Measurements from ENCODE around the gene FIBP. TPM values are rescaled to one million over a fixed set of nuclear protein-coding genes. Genes with fewer than 3 reads are reported as not detected.

The FIBP gene
- total and polyA plus RNA-seq, 2 of the 8 experiments (the other 6 are each of a cell fraction or from before 2014, with no cell fraction given), result 74.3 to 173 TPM

DNA sequence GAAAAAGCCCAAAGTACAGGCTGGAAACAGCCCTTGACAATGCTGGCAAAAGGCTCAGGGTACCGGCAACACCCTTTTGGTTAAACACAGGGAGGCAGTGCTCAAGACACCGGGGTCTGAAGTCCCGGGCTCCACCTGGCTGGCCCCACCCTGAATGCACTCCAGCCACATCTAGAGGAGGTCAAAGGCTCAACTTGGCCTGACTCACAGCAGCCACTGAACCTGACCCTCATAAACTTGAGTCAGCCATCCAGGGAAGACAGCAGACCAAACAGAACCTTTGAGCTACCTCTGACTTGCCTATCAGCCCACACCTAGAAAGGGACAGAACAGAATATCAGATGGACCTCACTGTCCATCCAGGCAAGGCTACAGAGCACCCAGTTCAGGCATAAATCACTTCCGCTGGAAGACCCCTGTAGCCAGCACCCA is 34.1 kb downstream of the FIBP start:
- 94% methylated on average over 4 of the region's 4 CpGs; no CpG with 5 or more reads in 1 of the 2 experiments for WGBS, 2 experiments (ENCODE audit: extremely low coverage in 1 of 2, insufficient coverage in 1 of 2, insufficient read length in 1 of 2, insufficient replicate concordance in 2 of 2, low coverage in 1 of 2, low lambda C conversion rate in 2 of 2, missing lambda C conversion rate in 1 of 2)
- peaks cover 0 to 10% (median under 1%) of the 10 kb centered on the region in 4 experiments; a peak in 5 of 7 replicates for H3K4me1 ChIP-seq (replicated peaks in 1 of 4; ENCODE audit: control insufficient read depth in 3 of 4, insufficient read depth in 4 of 4, low read length in 3 of 4)
- no peaks in the 10 kb centered on the region for H3K27me3 ChIP-seq (replicated peaks in 1 of 4; ENCODE audit: control insufficient read depth in 3 of 4, extremely low read depth in 1 of 4, insufficient read depth in 3 of 4, low read length in 3 of 4)
- H2BK12ac ChIP-seq (ENCODE audit: low read depth, low read length), result no peak overlapping the region
- H3K79me2 ChIP-seq (ENCODE audit: control insufficient read depth in 1 of 2, insufficient read depth in 2 of 2, low read length in 2 of 2), result peaks cover 15 to 36% of the 10 kb centered on the region in 2 experiments
- H2BK15ac ChIP-seq (ENCODE audit: low read length), result no peak overlapping the region
- H4K20me1 ChIP-seq (replicated peaks in 1 of 2; ENCODE audit: control insufficient read depth in 1 of 2, insufficient read depth in 2 of 2, low read length in 2 of 2), result peaks cover 29 to 30% of the 10 kb centered on the region in 2 experiments
- H3K27ac ChIP-seq (ENCODE audit: low read depth, low read length), result no peak overlapping the region
- H3K23me2 ChIP-seq (ENCODE audit: low read depth, low read length), result peaks cover 3% of the 10 kb centered on the region; the same call in 1 of the 2 replicates
- H3K4me3 ChIP-seq (ENCODE audit: extremely low read depth in 1 of 4, insufficient read depth in 2 of 4, low read depth in 3 of 4, low read length in 4 of 4), result no peak overlapping the region
- H2BK120ac ChIP-seq (replicated peaks; ENCODE audit: low read depth, low read length), result no peak overlapping the region
- no peak overlapping the region for H4K91ac ChIP-seq (replicated peaks; ENCODE audit: insufficient read length, low read length)
- H2BK20ac ChIP-seq (ENCODE audit: low read length), result no peak overlapping the region
- FAIRE-seq (no peak), DNase-seq (ENCODE audit: low read depth in 1 of 2, low spot score in 2 of 2) (no peak)
- POLR2A ChIA-PET (ENCODE audit: partially characterized antibody), result interaction anchor here (1.1 to 38.3 kb wide), 11 partner anchors 16 to 230 kb away, joined by 3 to 1071 read pairs (median 6); partner anchors contain the start of genes CCDC85B, CFL1, CTSW and EFEMP2
- H3K18ac ChIP-seq (ENCODE audit: extremely low read depth, low read length), result no peak overlapping the region
- no peak overlapping the region for H2AK5ac ChIP-seq (ENCODE audit: low read depth, low read length)
- H3K79me1 ChIP-seq (ENCODE audit: low read depth, low read length), result peaks cover 20% of the 10 kb centered on the region
- H4K5ac ChIP-seq (ENCODE audit: insufficient read length, low read depth, low read length), result no peak overlapping the region
- H2AFZ ChIP-seq (ENCODE audit: low read length), result no peak overlapping the region
- H3K36me3 ChIP-seq (ENCODE audit: control insufficient read depth in 2 of 4, insufficient read depth in 4 of 4, low read length in 3 of 4), result peaks cover 17 to 34% (median 31%) of the 10 kb centered on the region in 4 experiments
- H3K4ac ChIP-seq (replicated peaks; ENCODE audit: insufficient read length, low read depth, low read length), result no peak overlapping the region
- H3K9ac ChIP-seq (replicated peaks in 1 of 4; ENCODE audit: extremely low read depth in 1 of 4, low read depth in 3 of 4, low read length in 3 of 4), result no peak overlapping the region
- peaks cover 7 to 10% of the 10 kb centered on the region in 2 experiments; a peak in 2 of 4 replicates for H3K9me3 ChIP-seq (ENCODE audit: insufficient read depth in 2 of 2, low read depth in 1 of 2, low read length in 1 of 2)
- no peak overlapping the region for H3K56ac ChIP-seq (replicated peaks; ENCODE audit: insufficient read length, low read depth, low read length)
- H2BK5ac ChIP-seq (ENCODE audit: low read depth, low read length), result no peak overlapping the region
- H3K14ac ChIP-seq (ENCODE audit: insufficient read length), result no peak overlapping the region
- peak overlapping the region; percentile 0; the same call in 1 of the 2 replicates for H4K8ac ChIP-seq (ENCODE audit: extremely low read depth, insufficient read depth, low read length)
- TF ChIP-seq TAF7 (optimal IDR thresholded peaks at IDR 0.05; ENCODE audit: borderline replicate concordance, low read depth, low read length) (no peak), CBX8 (IDR thresholded peaks at IDR 0.05; ENCODE audit: borderline replicate concordance, low read depth, low read length) (no peak), SIRT6 (IDR thresholded peaks at IDR 0.05; ENCODE audit: low read length) (no peak), SUZ12 (IDR thresholded peaks at IDR 0.05; ENCODE audit: low read length) (no peak), POLR2A (IDR thresholded peaks at IDR 0.05; ENCODE audit: control extremely low read depth in 1 of 2, low read depth in 2 of 2, low read length in 2 of 2) (no peak; a peak in 1 of 3 replicates), RXRA (IDR thresholded peaks at IDR 0.05; ENCODE audit: insufficient read depth, low read depth, low read length) (no peak), POLR2AphosphoS5 (IDR thresholded peaks at IDR 0.05; ENCODE audit: low read depth, low read length) (peak; percentile 39; the same call in 1 of the 2 replicates), TAF1 (IDR thresholded peaks at IDR 0.05; ENCODE audit: low read depth, low read length) (no peak), CHD1 (IDR thresholded peaks at IDR 0.05; ENCODE audit: low read depth, low read length) (no peak), SAP30 (IDR thresholded peaks at IDR 0.05; ENCODE audit: insufficient read depth, insufficient replicate concordance, low read length) (no peak), NRF1 (IDR thresholded peaks at IDR 0.05; ENCODE audit: low read depth, low read length) (no peak)
- TF ChIP-seq, protein P1, sequence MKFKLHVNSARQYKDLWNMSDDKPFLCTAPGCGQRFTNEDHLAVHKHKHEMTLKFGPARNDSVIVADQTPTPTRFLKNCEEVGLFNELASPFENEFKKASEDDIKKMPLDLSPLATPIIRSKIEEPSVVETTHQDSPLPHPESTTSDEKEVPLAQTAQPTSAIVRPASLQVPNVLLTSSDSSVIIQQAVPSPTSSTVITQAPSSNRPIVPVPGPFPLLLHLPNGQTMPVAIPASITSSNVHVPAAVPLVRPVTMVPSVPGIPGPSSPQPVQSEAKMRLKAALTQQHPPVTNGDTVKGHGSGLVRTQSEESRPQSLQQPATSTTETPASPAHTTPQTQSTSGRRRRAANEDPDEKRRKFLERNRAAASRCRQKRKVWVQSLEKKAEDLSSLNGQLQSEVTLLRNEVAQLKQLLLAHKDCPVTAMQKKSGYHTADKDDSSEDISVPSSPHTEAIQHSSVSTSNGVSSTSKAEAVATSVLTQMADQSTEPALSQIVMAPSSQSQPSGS (IDR thresholded peaks at IDR 0.05; ENCODE audit: low read length), result 0 out of 2 replicates have a peak, but pooled peaks have one; percentile 20
- CTCF ChIA-PET (ENCODE audit: partially characterized antibody), result interaction anchor here (1.3 to 15.2 kb wide), 6 partner anchors 8 to 134 kb away, joined by 4 to 283 read pairs (median 60); partner anchors contain the start of genes AP5B1, CCDC85B, CFL1 and CTSW
- no peak overlapping the region for H3K23ac ChIP-seq (ENCODE audit: insufficient read length)
- H3K4me2 ChIP-seq (ENCODE audit: insufficient read depth in 1 of 2, low read depth in 2 of 2, low read length in 2 of 2), result no peak overlapping the region
